Measurements from ENCODE around the gene CRIM1. TPM values are rescaled to one million over a fixed set of nuclear protein-coding genes. Genes with fewer than 3 reads are reported as not detected.

Gene CRIM1
- total RNA-seq, 2 donors from 2014 or later = 55.7 to 90.7 TPM

DNA sequence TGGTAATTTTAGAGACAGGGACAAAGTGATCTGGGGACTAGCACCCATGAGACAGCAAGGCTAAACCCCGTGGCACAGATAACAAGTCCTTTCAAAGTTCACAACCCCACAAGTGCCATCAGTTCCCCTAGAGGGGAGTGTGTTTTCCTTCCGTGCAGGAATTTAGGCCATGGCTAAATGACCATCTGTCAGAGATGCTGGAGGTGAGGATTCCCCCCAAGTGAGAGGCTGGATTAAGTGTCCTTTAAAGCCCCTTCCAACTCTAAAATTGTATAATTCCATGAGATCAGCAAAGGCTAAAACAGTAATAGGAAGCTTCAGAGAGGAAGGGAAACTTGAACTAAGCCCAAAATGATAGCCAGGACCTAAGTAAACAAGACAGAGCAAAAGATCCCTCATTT is 233.7 kb downstream of the CRIM1 start:
- H3K27ac ChIP-seq = no peak overlapping the region
- no peaks in the 10 kb centered on the region for H3K36me3 ChIP-seq
- TF ChIP-seq, protein P1, sequence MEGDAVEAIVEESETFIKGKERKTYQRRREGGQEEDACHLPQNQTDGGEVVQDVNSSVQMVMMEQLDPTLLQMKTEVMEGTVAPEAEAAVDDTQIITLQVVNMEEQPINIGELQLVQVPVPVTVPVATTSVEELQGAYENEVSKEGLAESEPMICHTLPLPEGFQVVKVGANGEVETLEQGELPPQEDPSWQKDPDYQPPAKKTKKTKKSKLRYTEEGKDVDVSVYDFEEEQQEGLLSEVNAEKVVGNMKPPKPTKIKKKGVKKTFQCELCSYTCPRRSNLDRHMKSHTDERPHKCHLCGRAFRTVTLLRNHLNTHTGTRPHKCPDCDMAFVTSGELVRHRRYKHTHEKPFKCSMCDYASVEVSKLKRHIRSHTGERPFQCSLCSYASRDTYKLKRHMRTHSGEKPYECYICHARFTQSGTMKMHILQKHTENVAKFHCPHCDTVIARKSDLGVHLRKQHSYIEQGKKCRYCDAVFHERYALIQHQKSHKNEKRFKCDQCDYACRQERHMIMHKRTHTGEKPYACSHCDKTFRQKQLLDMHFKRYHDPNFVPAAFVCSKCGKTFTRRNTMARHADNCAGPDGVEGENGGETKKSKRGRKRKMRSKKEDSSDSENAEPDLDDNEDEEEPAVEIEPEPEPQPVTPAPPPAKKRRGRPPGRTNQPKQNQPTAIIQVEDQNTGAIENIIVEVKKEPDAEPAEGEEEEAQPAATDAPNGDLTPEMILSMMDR (IDR thresholded peaks at IDR 0.05) = no peak

GRCh38 chr2:36594849-36595248 is 239.3 kb downstream of the CRIM1 start:
- Histone ChIP-seq H3K4me3 (no peak overlapping the region), H3K27ac (peak overlapping the region; percentile 46), H3K27me3 (no peaks in the 10 kb centered on the region), H3K9ac (ENCODE audit: low read depth in 2 of 2, low read length in 2 of 2) (no peak overlapping the region), H3K4me1 (peaks cover 12% of the 10 kb centered on the region), H3K9me3 (no peaks in the 10 kb centered on the region), H3K36me3 (no peaks in the 10 kb centered on the region)
- TF ChIP-seq, protein P1 (IDR thresholded peaks at IDR 0.05) = no peak
- DNase-seq = peak; percentile 66
- intact Hi-C loops (cut with DNase I) = no loop called here

More for the DNA sequence above, 233.7 kb downstream of the CRIM1 start:
- Histone ChIP-seq H3K4me3 (no peak overlapping the region), H3K9me3 (no peaks in the 10 kb centered on the region), H3K27me3 (no peaks in the 10 kb centered on the region), H3K9ac (ENCODE audit: low read depth in 2 of 2, low read length in 2 of 2) (no peak overlapping the region), H3K4me1 (no peaks in the 10 kb centered on the region)
- no peak for DNase-seq
- intact Hi-C loops (cut with DNase I) = no loop called here

- H3K9me3 ChIP-seq = no peaks in the 10 kb centered on the region
- H3K4me3 ChIP-seq = peak overlapping the region; percentile 95
- no peaks in the 10 kb centered on the region for H3K36me3 ChIP-seq
- DNase-seq = no peak
- no peaks in the 10 kb centered on the region for H3K27me3 ChIP-seq
- intact Hi-C loops (cut with DNase I) = no loop called here
- peaks cover 12% of the 10 kb centered on the region for H3K4me1 ChIP-seq
- peak overlapping the region in 1 of 2 donors; percentile 73 for H3K9ac ChIP-seq (ENCODE audit: low read depth in 2 of 2, low read length in 2 of 2)
- H3K27ac ChIP-seq = no peak overlapping the region
- TF ChIP-seq, protein P1 (IDR thresholded peaks at IDR 0.05) = no peak
These were observed 240.8 kb downstream of the CRIM1 start for GRCh38 chr2:36596397-36596796.

GRCh38 chr2:36597003-36597531 is 241.5 kb downstream of the CRIM1 start:
- intact Hi-C loops (cut with DNase I) = no loop called here
- H3K36me3 ChIP-seq = no peaks in the 10 kb centered on the region
- TF ChIP-seq, protein P1 (IDR thresholded peaks at IDR 0.05) = no peak
- peak overlapping the region; percentile 56 to 73 for H3K9ac ChIP-seq (ENCODE audit: low read depth in 2 of 2, low read length in 2 of 2)
- no peaks in the 10 kb centered on the region for H3K9me3 ChIP-seq
- H3K4me3 ChIP-seq = peak overlapping the region; percentile 95
- peak overlapping the region; percentile 93 for H3K27ac ChIP-seq
- DNase-seq = peak; percentile 24
- H3K4me1 ChIP-seq = peaks cover 12% of the 10 kb centered on the region
- H3K27me3 ChIP-seq = no peaks in the 10 kb centered on the region

- Histone ChIP-seq H3K4me3 (peak within 1 kb of the TSS; percentile 95), H3K27me3 (no peaks in the 10 kb centered on the region), H3K36me3 (no peaks in the 10 kb centered on the region), H3K27ac (peak within 1 kb of the TSS; percentile 93), H3K9ac (ENCODE audit: low read depth in 2 of 2, low read length in 2 of 2) (peak within 1 kb of the TSS; percentile 73 to 85), H3K4me1 (peaks cover 12% of the 10 kb centered on the region), H3K9me3 (no peaks in the 10 kb centered on the region)
- TF ChIP-seq, protein P1 (IDR thresholded peaks at IDR 0.05) = no peak
- intact Hi-C loops (cut with DNase I) = no loop called here
- DNase-seq = peak; percentile 84
These were observed 242.2 kb downstream of the CRIM1 start, which contains the start of gene FEZ2 for GRCh38 chr2:36597532-36598377. TSS of gene FEZ2 (minus strand) at chr2:36598168. CDS start at chr2:36598142, 26 bp downstream.

Other genes with a start within 250 kb of the CRIM1 start
- gene FEZ2, start 242.4 kb downstream of the CRIM1 start, total RNA-seq = 10 to 100 TPM; 34.3 to 50.0 TPM